Activated T-cell treated with anti-CD3 and anti-CD28 coated beads for 4 hours (primary cell): Measurements from ENCODE around the gene WDFY1.
A peak's percentile ranks its signal among the peaks of the same experiment; 100 is the strongest.
"Not testable (repeated sequence)": the region's sequence is repeated elsewhere in the genome, so short reads cannot be mapped to it uniquely, and the experiment has no call there.

ENCODE experiments used
- DNase-seq: peaks from one replicate; pipeline ENCODE4 v3.0.0-alpha.2; 2020

WDFY1 gene

DNA sequence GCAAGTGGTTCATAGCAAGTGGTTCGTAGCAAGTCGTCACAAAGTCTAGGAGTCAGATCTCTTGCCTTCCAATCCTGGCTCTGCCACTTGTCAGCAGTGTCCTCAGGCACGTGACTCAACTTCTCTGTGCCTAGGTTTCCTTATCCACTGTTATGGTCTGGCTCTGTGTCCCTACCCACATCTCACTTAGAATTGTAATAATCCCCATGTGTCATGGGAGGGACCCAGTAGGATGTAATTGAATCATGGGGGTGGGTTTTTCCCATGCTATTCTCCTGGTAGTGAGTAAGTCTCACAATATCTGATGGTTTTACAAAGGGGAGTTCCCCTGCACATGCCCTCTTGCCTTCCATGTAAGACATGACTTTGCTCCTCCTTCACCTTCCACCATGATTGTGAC is 55.9 kb downstream of the WDFY1 start:
- DNase-seq, result no peak

DNA sequence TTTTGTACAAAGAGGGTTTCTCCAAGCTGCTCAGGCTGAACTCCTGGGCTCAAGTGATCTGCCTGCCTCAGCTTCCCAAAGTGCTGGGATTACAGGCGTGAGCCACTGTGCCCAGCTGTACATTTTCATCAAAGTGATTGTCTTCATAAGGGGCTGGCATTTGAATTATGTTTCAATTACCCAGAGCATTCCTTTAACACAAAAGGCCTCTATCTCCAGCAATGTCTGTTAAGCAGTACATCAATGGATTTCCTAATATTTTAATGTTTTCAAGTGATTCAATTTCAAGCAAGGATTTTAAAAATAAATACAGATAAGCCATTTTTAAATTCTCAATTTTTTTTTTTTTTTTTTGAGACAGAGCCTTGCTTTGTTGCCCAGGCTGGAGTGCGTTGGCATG is 56.9 kb downstream of the WDFY1 start:
- no peak for DNase-seq

DNA sequence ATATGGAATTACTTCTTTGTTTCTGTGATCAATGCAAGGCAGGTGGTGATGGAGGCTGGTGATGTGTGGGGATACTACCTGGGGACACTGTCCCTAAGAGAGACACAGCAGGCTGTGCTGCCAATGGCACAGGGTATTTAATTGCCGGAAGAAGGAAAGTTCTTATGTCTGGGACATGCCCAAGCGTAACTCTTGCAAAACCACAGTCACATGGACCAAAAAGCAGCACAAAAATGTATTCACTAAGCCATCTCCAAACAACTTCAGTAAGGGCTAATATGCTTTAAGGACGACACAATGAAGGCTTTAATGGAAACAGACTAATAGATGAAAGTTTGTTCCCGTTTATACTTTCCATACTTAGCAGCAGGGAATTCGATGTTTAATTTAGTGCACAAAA is 58.0 kb downstream of the WDFY1 start:
- no peak for DNase-seq

DNA sequence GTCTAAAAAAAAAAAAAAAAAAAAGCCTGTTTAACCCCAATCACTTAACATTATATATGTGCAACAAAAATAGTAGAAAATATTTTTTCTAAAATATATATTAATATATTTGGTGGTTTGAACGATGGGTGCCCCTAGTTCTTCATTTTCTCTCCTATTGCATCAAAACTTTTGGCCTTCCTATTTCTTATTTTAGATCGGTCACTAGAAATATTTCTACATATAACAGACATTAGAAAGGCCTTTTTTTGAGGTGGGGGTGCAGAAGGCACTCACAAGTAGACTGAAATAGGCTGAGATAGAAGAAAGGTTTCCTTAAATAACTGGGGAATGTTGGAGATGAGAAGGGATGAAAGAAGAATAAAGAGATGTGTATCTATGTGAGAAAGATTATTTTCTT is 58.4 kb downstream of the WDFY1 start:
- DNase-seq, result no peak

DNA sequence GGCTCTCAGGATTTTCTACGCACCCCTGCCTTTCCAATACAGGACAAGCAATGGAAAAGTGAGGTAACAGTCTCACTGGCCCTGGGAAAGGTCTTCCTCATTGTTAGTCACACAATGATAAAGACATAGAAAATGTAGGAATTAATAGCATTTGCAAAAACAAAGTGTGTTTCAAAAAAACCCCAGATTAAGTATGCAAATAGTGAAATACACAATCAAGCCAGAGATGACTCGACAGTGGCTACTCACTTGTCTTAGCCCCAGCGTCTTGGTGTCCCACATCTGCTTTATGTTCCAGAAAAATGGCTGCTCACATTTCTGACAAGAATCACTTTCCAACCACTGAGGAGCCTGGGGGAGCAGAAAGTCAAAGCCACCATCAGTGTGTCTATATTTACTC is 60.7 kb downstream of the WDFY1 start:
- no peak for DNase-seq

DNA sequence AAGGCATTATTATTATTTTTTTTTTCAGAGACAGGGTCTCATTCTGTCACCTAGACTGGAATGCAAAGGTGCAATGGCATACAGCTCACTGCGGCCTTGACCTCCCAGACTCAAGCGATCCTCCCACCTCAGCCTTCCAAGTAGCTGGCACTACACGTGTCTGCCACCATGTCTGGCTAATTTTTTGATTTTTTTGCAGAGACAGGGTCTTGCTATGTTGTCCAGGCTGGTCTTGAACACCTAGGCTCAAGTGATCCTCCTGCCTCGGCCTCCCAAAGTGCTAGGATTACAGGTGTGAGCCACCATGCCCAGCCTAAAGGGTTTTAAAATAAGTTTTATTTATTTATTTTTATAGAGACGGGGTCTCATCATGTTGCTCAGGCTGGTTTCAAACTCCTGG is 62.4 kb downstream of the WDFY1 start:
- DNase-seq, result no peak

DNA sequence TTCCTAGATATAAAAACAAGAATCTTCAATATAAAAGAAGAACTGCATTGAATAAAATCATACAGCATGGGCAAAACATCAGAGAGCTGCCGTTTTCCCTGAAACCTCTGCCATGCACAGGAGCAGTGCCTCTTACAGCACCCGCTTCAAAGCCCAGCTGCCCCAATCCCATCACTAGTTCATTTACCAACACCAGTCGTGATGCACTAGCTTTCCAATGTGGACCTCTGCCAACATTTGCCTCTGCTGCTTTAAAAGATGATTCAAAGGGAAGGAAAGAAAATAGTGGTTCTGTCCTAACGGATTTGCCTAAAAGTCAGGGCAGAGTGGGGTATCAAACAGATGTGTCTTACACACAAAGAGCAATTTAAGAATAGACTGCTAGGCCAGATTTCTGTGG is 64.3 kb downstream of the WDFY1 start:
- DNase-seq, result no peak

DNA sequence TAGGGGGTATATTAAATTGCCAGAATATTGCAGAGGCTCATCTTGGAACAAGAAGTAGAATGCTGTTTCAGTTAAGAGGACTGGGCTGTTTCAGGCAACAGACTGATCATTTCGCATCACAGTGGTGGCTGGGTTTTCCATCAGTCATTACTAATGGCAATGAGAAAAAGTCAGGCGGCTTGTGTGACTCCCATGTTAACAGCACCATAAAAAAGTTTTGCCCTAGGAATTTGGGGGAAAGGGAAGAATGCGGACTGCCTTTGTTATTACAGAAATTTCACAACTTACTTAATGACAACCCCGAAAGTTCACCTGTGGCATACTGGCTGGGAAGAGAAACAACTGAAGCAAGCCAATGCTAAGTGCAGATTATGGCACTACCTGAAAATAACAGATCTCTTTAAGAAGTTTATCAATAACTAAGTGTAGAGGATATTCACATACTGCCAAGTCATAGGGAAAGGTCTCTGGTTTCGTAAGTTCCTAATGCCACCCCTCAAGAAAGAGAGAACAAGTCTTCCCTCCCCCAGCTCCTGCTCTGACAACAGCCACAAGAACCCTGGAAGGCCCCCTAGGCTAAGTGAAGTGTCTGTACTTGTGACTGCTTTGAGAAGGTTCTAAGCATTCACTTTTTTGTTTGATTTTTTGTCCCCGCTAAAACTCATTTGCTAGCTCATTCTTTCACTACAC is 67.3 kb downstream of the WDFY1 start:
- no peak for DNase-seq

DNA sequence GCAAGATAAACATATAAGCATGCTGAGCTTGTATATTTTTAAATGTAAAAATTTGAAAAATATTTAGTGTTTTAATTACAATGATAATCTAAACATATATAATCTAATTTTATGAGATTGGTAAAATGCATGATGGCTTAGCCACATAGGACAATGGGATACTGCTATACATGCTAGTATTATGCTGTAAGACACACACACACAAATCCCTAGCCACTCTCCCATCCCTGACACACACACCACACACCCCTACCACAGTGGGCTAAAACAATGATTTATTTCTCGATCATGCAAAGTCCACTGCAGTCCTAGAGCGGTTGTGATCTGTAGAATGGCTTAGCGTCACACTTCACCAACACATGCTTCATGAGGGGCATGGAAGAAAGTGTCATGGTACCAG is 71.5 kb downstream of the WDFY1 start:
- no peak for DNase-seq

DNA sequence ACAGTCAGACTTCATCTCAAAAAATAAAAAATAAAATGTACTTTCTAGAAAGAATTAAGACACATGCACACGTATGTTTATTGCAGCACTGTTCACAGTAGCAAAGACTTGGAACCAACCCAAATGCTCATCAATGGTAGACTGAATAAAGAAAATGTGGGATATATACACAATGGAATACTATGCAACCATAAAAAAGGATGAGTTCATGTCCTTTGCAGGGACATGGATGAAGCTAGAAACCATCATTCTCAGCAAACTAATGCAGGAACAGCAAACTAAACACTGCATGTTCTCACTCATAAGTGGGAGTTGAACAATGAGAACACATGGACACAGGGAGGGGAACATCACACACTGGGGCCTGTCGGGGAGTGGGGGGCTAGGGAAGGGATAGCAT is 72.4 kb downstream of the WDFY1 start:
- DNase-seq, result not testable (repeated sequence)

DNA sequence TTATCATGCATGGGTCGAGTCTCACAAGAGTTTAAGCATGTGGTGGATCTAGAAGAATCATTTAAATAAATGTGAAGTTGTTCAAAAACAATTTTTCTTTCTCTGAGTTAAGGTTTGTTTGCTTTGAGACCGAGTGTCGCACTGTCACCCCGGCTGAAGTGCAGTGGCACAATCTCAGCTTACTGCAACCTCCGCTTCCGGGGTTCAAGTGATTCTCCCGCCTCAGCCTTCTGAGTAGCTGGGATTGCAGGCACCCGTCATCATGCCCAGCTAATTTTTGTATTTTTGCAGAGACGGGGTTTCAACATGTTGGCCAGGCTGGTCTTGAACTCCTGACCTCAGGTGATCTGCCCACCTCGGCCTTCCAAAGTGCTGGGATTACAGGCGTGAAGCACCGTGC is 73.5 kb downstream of the WDFY1 start:
- DNase-seq, result not testable (repeated sequence)

DNA sequence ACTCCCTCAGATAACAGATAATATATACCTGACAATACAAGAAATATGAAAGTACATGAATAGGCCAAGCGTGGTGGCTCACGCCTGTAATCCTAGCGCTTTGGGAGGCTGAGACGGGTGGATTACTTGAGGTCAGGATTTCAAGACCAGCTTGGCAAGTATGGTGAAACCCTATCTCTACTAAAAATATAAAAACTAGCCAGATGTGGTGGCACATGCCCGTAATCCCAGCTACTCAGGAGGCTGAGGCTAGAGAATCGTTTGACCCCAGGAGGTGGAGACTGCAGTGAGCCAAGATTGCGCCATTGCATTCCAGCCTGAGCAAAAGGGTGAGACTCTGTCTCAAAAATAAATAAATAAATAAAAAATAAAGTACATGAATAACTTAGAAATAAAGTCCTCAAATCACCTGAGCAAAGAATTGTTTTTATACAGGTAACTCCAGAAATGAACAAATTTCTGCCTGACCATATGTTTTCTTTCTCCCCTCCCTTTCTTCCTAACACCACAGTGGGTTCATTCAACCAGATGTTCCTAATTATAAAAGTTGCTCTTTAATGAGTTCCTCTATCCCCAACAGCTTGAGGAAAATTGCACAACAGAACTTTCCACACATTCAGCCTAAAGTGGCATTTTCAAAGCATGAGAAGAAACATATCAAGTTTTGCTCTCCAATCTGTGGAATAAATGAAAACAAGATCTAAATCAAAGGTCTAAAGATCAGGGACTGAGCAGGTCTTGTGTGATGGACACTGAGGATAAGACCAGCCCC is 74.1 kb downstream of the WDFY1 start:
- DNase-seq, result no peak

DNA sequence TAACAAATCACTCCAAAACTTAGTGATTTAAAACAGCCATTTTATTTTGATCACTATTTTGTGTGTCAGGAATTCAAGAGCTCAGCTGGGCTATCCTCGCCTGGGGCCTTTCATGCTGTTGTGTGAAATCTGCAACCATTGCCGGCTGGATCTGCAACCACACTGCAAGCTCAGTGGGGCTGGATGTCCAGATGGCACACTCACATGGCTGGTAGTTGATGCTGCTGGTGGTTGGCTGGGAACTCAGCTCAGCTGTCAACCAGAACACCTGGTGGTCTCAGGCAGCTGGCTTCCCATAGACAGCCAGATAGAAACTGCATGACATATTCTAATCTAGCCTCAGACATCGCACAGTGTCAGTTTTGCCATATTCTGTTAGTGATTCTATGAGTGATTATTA is 77.1 kb downstream of the WDFY1 start:
- DNase-seq, result no peak

DNA sequence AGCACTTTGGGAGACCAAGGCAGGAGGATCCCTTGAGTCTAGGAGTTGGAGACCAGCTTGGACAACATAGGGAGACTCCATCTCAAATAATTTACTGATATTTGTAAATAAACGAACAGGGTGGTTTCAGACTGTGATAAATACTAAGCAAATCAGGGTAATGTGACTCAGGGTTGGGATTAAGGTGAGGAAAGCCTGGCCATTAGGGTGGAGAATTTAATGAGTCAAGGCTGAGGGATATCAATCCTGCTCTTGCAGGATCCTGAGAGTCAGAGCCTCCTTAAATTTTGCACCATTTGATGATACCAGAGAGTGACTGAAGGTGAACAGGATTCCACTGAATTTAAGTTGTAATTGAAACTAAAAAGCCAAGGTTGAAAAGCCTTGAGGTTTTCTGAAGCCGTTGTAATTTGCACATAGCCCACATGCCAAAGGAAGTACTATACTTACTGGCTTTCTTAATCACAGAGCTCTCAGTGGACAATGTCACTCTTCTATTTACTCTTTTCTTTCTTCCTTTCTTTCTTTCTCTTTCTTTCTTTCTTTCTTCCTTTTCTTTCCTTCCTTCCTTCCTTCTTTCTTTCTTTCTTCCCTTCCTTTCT is 79.1 kb downstream of the WDFY1 start:
- no peak for DNase-seq

DNA sequence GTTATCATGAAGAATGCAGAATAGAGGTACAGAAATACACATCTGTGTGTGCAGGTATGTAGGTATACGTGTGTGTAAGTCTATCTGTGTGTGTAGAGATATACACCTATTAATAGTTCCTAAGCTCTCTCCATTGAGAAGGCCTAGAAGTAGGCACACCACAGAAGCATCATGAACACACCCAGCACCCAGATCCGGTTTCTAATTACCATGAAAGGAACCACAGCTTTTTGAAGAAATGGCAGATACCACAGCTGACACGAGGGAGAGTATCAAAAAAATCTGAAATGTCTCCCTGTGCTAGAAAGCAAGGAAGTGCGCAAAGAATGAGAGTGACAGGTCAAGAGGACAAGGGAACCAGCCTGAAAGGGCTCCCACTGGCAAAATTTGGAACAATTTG is 80.0 kb downstream of the WDFY1 start:
- peak; percentile 1 for DNase-seq

DNA sequence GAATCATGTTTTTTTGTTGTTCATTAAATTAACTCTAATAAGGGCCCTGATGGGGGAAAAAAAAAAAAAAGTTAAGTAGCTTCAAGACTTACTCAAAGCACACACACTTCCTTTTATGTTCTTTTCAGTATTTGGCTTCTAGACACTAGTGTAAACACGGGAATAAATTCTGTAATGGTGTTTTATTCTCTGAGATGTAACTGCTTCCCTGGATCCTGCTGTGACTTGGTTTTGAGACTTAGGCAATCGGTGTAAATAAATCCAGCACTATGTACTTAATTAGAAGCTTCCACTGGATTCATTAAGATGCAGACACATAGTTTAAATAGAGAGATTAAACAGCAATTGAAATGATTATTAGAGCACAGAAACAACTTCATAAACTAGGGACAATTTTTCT is 81.6 kb downstream of the WDFY1 start:
- DNase-seq, result no peak

DNA sequence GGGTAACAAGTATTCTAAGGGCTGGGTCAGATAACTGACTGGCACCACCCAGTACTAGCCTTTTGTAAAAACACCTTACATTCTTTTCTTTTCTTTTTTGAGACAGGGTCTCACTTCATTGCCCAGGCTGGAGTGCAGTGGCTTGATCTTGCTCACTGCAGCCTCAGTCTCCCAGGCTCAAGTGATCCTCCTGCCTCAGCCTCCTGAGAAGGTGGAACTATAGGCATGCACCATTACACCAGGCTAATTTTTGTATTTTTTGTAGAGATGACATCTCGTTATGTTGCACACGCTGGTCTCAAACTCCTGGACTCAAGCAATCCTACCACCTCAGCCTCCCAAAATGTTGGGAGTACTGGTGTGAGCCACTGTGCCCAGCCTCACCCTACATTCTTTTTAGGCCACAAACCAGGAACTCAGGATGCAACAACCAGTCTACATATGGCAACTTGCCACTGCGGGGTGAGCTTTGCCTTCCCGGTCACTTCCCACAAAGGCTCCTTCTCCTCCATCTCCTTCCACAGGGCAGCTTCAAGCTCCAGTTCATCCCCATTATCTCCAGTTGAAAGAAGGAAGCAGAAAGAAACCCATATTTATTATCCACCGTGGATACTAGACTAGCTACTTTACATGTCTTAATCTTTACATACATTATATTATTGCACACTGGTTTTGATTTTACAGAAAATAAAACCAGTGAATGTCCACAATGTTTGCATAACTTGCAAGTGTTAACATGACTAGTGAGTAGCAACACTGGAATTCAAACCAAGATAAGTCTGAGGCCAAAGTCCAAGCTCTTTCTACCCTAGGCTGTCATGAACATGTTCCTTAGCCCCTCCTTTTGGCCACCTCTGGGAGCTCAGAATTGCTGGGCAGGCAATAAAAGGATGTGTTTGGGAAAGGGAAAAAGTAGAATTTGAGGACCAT is 84.1 kb downstream of the WDFY1 start:
- no peak for DNase-seq

DNA sequence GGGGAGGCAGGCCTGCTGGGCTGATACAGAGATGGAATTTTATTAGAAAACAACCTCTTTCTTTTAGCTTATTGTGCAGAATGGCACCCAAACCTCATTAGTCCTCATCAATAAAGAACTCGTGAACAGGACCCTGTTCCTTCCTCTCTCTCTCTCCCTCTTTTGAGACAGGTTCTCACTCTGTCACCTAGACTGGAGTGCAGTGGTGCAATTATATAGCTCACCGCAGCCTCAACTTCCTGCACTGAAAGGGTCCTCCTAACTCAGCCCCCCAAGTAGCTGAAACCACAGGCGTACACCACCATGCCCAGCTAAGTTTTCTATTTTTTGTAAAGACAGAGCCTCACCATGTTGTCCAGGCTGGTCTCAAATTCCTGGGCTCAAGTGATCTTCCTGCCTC is 86.1 kb downstream of the WDFY1 start:
- no peak for DNase-seq

DNA sequence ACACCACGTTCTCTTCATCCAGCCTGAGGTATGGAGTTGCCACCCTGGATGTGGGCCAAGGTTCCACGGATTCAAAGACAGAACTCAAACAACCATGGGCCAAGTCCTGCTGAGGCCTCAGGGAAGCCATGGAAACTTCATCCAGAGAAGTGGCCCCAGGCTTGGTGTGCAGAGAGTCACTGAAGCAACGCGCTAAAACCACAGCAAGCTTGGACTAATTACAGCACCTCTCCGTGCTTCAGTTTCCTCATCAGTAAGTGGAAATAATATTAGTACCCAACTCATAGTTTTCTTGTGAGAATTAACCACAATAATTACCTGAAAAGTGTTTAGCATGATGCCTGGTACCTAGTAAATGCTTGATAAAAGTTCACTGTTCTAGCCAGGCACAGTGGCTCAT is 88.6 kb downstream of the WDFY1 start:
- DNase-seq, result no peak

DNA sequence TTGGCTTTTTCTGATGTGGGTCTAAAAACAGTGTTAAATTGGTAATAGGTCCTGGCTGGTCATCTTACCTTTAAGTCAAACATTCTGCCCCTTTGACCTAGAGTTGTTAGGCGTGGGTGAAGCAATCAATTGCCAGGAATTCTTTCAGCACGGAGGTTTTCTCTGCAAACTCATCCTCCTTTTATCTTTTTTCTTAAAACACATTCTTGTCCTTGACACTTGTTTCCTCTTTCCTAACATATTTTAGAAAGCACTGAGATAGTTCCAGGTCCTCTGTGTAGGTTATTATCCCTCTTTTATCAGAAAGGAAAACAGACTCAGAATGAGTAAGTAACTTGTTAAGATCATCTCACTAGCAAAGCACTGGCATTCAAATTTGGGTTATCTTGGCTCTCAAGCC is 89.1 kb downstream of the WDFY1 start:
- no peak for DNase-seq

DNA sequence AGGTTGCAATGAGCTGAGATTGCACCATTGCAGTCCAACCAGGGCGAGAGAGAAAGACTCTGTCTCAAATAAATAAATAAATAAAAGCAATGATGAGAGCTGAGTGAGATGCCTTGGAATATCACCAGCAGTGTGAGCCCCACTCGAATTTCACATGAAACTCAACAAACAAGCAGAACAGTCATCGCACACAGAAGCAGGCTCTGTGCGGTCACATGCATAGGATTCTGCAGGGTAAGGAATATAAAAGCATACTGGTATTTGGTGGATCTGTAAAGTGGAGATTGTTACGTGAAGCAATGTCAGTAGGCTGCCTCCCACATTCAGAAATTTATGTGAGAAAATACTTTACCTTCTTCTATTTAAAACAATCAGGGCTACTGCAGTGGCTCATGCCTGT is 89.7 kb downstream of the WDFY1 start:
- DNase-seq, result no peak

DNA sequence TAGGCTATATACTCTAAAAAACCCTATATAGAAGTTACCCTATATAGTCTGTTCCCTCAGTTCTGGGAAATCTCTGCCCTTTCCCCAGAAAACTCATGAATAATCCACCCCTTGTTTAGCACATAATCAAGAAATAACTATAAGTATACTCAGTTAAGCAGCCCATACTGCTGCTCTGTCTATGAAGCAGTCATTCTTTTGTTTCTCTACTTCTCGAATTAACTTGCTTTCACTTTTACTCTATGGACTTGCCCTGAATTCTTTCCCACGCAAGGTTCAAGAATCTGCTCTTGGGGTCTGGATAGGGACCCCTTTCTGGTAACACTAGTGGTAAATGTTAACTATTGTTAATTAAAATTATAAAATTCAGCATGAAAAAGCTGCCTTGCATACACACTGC is 90.4 kb downstream of the WDFY1 start:
- no peak for DNase-seq

DNA sequence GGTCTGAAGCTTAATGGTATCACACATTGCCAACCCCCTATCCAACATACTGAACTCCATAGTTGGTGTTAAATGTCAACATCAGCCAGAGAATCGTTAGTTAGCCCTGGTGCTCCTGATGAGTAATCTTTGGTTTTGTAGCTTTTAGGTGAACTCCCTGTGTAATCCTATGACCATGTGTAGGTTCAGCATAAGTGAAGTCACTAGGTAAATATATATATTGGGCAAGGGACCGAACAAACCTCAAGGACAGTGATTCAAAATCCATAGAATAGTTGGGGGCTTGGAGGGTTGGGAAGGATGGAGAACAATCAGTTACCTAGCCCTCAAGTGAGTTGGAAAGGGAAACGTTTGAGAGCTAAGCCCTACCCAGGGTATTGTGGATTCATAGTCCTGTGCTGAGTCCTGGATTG is 91.7 kb downstream of the WDFY1 start:
- no peak for DNase-seq
